IPS-NIHi7 (cell line): Measurements from ENCODE around the gene PTH1R.

Experiments
- DNase-seq: peaks from one replicate; pipeline ENCODE4 v3.0.0; 2012; ENCODE audit warnings: mixed read lengths; ENCODE audit errors: extremely low spot score

Gene PTH1R

DNA sequence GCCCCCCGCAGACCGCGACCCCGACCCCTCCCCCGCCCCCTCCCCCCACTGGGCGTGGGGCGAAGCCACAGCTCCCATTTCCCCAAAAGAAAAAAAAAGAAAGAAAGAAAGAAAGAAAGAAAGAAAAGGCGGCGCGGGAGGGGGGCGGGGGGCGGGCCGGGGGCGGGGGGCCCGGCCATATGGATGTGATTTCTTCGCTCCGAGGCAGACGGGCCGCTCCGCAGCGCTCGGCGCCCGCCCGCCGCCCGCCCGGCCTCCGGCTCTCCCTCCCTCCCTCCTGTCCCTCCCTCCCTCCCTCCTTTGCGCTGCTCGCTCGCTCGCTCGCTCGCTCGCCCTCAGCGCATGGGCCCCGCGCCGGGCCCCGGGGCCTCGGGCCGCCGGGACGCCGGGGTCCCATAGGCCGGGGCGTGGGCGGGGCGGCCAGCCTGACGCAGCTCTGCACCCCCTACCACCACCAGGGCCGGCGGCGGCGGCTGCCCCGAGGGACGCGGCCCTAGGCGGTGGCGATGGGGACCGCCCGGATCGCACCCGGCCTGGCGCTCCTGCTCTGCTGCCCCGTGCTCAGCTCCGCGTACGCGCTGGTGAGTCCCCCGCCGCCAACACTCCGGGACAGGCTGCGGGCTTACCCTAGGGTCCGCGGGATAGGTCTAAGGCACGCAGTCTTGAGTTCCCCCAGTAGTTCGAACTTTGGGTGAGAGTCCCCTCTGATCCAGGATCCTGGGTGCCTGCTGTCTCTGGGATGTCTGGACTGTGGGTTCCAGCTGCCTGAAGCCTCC is 5.7 kb downstream of the PTH1R start:
- DNase-seq, result no peak

DNA sequence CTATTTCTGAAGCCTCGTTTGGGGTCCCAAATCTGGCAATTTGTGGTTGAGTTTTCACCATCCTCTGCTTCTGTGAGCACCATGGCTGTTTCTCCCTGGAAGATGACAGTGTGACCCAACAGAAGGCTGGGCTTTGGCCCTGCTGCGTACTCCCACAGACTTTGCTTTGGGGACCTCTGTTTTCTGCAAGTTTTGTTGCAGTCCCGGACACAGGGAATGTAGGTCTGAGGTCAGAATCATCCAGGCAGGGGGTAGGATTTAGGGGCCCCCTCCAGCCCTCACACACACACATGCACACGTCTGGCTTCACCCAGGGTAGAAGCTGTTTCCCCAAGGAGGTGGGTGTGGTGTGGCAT is 6.3 kb downstream of the PTH1R start:
- no peak for DNase-seq

DNA sequence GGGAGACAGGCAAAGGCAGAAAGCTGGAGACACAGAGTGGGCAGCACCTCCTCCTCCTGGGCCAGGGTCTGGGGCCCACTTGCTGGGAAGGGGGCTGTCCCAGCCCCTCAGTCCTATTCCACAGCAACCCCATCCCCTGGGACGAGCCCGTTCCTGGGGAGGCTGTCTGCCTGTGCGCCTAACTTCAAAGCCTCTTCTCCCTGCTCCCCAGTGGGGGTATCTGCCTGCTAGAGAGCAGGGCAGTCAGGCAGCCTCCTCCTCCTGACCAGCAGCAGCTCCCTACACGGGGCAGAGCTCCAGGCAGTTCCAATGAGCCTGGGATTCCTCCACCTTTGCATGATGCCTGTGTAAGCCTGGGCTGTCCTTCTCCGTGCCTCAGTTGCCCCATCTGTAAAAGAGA is 6.9 kb downstream of the PTH1R start:
- no peak for DNase-seq

DNA sequence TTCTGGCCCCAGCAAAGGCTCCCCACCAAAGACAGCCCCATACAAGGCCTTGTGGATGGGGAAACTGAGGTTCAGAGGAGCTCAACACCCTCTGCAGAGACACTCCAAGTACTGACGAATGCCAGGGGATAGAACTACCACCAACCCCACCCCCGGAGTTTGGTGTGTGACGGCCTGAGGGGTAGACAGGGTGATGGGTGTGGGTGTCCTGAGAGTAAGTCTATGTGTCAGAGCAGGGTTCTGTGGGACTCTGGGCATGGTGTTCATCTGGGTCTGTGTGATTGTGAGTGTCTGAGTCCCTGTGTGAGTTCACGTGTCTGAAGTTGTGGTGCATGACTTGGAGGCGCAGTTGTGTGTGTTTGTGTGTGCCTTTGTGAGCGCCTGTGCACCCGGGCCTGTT is 7.4 kb downstream of the PTH1R start:
- no peak for DNase-seq

DNA sequence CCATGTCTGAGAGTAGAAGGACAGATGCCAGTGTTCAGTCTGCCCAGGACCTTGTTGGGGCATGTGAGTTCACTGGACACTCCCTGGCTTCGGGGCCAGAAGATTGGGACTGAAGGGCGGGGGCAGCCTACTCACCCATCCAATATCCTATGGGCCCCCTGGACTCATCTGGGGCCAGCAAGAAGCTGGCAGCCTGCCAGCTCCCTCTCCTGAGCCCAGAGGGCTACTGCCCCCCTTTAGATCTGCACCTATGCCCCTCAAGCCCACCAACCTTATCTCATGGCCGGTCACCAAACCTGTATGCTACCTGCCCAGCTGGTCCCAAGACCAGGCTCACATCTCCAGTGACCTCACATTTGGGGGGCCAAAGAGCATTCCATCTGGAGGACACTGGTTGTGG is 8.1 kb downstream of the PTH1R start:
- DNase-seq, result no peak

DNA sequence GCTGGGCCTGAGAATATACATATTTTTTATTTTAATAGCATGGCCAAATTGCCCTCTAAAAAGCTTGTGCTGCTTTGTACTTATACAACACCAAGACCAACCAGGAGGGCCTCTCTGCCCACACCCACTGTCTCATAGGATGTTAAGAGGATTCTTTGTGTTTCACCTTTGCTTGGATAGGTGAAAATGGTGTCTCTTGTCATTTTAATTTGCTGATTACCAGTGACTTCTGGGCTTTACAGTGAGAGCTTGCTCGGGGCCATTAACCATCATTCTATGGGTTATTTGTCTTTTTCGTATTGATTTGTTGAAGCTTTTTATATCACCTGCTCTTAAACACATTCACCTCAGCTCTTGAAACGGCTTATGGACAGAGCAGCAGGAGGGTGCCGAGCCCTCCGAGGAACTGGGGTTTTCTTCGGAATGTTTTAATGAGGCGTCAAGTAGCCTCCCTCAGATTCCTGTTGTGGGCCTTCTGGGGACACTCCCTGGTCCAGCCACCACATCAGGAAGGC is 10.5 kb downstream of the PTH1R start:
- no peak for DNase-seq

DNA sequence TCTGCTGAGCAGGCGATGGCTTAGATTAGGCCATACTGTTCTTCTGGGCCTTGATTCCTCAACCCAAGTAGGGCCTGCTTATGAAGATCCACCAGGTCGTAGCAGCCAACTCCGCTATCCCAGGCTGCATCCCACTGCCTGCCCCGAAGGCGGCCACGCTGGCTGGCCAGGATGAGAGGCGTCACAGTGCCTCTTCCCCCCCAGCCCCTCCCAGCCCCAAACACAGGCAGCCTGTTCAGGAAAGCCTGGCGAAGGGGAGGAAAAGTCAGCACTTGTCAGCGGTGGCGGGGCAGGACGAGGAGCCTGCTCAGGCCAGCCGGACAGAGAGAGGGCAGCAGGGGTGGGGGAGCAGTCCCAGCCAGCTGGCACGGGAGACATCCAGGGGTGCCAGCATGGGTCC is 11.2 kb downstream of the PTH1R start:
- DNase-seq, result no peak

DNA sequence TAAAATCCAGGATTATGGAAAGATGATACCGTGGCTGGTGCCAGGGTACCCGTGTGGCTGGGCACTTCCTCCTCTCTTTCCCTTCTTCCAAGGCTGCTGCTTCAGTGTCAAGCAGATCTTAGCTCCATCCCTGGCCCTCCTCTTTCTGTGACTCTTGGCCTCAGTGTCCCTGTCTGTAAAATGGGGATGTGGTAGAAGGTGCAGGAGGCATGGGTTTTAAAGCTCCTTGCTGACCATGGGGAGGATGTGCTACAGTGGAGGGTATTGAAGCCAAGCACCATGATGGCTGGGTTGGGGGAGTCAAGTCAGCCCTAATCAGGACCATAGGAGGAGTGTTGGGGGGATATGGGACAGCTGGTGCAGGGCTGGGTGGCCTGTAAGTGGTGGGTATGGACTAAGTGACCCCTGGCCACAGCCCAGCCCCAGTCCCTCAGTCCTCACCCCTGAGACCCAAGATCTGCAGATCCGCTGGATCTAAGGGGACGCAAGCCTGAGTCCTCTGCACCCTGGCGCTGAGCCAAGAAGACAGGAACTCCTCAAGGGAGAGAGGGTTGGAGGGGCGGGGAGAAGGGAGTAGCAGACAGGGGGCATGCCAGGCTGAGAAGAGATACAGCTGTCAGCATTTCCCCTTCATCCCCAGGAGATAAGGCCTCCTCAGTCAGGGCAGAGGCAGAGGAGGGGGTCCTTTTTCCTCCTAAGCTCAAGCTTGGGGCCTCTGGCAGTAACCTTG is 12.0 kb downstream of the PTH1R start:
- no peak for DNase-seq

DNA sequence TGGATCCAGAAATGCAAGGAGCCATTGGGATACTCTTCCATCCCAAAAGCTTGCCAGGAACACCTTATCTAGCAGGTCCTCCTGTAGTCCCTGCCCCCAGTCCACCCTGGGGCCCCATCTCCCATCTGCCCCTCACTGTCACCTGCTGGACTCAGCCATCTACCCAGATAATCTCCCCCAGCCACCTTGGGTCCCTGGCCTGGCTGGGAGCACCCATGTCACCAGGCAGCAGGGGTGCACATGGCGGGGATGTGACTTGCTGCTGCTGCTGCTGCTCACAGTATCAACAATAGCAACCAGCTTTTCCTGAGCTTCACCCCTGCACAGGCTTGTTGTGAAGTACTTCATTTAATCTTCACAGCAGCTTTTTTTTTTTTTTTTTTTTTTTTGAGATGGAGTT is 12.6 kb downstream of the PTH1R start:
- DNase-seq, result no peak

DNA sequence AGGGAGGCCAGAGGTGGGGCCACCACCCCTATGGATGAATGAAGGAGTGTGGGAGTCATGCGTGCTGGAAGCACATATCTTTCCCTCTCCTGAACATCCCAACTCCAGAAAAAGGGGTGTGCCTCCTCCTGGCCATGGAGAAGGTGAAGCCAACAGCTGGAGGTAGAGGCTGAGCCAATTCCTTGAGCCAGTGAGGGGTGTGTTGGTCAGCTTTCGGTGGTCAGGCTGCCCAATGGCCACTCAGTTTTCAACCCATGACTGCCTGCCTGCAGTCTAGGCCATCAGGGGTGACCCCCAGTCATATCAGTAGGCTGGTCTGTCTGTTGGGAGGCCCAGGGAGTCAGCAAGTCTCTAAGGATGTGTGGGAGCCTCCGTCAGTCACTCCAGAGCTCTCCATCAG is 13.6 kb downstream of the PTH1R start:
- DNase-seq, result no peak

DNA sequence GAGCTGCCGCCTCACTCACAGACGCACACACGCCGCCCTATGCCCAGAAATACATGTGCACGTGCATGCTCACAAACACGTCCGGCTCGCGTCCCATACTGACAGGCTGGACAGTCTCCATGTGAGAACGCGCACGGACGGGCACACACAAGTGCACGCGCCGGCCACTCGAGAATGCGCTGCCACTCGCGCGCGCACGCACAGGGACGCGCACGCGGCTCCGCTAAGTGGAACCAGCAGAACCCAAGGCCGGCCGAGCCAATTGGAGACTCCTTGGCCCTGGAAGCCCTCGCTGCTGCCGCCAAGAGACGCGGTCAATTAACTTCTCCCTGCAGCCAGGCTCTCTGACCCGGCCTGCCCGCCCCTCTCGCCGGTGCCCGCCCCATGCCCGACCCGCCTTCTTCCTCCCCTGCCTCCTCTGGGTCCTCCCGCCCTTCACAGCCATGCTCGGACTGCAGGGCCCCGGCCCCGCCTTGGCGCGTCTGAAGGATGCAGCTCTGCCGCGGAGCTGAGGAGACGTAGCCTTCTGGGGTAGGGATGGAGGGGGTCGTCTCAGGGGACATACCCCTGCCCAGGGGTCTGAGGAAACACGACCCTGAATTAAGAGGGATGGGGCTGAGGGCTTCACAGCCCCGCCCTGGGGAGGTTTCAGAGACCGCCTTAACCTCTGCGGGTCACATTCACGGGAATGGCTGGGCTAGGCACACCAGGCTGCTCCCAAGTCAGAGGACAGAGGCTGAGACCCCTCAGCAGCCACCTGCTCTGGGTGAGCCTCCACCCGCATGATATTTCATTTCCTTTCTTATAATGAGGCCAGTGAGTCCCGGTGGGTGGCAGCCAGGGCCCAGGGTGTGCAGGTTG is 15.0 kb downstream of the PTH1R start:
- peak; percentile 97 for DNase-seq

DNA sequence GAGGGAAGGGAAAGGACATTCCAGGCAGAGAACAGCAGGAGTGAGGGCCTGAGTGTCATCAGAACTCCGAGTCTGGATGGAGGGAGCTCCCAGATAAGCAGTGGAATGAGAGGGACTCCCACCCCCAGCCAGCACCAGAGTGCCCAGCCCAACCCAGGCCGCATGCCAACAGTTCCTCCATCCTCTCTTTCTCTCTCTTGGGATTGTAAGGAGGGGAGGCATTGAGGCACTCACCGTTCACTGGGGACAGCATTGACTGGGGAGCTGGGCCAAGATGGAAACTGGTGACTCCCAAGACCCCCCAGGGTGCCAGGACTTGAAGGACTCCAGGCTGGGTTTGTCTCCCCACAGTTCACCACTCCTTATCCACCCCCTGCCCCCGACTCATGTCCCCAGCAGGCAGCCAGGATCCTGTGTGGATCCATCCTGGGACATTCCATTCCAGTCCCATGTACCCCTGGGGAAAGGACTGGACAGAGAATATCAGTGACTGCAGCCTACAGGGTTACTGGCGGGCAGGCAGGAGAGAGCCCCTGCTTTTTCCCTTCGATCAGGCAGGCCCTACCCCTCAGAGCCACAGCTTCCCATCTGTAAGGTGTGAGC is 15.7 kb downstream of the PTH1R start:
- no peak for DNase-seq

DNA sequence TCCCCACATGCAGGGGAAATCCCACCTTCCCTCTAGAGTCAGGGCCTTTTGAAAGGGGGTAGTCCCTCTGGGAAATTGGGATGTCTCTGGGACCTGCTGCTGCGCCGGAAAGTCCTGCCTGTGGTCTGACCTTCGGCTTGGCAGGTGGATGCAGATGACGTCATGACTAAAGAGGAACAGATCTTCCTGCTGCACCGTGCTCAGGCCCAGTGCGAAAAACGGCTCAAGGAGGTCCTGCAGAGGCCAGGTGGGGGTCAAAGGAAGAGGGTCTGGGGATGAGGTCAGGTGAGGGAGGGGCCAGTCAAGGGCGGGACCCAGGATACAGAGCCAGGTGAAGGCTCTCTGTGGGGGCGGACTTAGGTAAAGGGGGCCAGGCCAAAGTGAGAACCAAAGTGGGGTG is 16.2 kb downstream of the PTH1R start:
- DNase-seq, result no peak

DNA sequence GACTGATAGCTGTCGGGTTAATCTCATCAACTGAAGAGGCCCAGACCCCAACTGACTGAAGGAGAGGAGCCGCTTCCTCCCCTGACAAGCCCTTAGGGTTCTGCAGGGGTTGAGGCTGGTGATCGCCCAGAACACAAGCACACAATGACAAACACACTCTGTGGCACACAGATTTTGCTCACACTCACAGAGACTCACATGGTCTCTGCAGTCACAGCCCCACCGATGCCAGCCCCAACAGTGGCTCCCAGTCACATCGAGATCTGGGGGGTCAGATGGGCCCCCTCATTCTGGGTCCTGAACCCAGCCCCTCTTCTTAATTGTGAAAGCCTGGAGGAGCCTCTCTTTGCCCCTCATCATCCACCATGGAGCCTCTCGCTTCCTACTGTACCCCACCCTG is 16.7 kb downstream of the PTH1R start:
- no peak for DNase-seq

DNA sequence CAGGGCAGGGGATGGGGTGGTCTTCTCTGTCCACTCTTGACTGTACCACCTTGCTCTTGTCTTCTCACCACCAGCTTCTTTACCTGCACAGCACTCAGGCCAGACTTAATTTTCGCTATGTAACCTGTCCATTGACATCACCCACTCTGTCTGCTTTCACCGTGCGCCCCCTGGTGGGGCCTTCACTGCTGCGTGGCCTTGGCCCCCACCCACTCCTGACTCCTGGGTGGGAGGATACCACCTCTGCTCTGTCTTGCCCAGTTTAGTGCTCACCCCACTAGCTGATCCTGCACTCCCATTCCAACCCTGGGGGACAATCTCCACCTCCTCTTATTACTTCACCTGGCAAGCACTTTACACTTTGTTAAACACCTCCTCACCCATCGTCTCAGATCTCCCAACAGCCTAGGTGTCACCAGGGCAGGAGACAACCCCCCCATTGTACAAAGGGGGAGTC is 17.7 kb downstream of the PTH1R start:
- peak; percentile 63 for DNase-seq

DNA sequence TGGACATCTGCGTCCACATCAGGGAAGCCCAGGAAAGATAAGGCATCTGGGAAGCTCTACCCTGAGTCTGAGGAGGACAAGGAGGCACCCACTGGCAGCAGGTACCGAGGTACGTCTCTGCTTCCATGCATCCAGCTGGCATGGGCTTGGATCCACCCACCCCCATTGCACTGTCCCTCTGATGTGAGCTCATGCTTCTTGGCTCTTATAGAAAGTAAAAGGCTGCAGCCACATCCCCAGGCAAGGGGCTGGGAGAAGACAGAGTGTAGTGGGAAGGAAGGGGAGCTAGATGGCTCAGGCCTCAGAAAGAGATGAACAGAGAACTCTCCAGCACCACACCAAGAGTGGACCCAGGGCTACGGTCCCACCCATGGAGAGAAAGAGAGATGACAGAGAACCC is 18.2 kb downstream of the PTH1R start:
- no peak for DNase-seq

DNA sequence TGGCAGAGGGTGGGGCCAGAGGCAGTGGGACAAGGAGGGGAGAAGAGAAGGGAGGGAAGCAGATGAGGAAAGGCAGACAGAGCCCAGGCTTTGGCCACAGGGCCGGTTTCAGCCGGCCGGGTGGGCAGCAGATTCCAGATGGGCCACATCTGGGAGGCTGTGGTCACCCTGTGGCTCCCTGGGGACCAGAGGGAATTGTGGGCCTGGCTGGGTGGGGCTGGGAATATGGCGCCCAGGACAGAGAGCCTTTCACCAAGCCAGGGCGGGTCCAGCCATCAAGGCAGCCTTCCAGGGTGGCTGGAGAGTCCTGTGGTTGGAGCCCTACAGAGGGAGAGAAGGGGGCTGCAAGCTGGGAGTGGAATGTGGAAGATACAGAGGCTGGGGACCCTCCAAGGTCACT is 18.9 kb downstream of the PTH1R start:
- DNase-seq, result no peak

DNA sequence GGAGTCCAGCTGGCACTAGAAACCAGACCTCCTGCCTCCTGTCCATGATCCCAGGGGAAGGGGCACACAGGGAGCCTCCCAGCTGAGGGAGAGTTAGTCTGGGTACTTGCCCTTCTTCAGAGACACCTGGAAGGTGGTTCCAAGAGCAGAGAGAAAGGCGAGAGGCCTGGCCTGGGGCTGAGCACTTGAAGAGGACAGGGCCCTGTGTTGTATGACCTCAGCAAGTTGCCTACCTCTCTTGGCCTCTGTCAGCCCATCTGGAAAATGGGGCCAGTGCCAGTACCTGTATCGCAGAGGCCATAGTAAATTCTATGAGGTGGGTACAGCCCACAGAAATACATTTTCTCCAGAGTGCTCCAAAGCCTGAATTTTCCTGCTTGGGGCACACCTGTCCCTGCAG is 19.5 kb downstream of the PTH1R start:
- DNase-seq, result no peak

DNA sequence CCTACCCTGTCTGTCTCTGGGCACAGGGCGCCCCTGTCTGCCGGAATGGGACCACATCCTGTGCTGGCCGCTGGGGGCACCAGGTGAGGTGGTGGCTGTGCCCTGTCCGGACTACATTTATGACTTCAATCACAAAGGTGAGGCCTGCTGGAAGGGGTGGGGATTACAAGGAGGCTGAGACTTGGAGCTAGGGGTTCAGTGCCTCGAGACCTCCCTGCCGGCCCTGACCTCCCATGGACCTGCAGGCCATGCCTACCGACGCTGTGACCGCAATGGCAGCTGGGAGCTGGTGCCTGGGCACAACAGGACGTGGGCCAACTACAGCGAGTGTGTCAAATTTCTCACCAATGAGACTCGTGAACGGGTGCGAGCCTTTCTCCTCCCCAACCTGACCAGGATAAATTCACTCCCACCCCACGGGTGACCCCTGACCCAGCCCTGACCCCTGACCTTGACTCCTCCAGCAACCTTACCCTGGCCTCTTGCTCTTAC is 20.4 kb downstream of the PTH1R start:
- no peak for DNase-seq

DNA sequence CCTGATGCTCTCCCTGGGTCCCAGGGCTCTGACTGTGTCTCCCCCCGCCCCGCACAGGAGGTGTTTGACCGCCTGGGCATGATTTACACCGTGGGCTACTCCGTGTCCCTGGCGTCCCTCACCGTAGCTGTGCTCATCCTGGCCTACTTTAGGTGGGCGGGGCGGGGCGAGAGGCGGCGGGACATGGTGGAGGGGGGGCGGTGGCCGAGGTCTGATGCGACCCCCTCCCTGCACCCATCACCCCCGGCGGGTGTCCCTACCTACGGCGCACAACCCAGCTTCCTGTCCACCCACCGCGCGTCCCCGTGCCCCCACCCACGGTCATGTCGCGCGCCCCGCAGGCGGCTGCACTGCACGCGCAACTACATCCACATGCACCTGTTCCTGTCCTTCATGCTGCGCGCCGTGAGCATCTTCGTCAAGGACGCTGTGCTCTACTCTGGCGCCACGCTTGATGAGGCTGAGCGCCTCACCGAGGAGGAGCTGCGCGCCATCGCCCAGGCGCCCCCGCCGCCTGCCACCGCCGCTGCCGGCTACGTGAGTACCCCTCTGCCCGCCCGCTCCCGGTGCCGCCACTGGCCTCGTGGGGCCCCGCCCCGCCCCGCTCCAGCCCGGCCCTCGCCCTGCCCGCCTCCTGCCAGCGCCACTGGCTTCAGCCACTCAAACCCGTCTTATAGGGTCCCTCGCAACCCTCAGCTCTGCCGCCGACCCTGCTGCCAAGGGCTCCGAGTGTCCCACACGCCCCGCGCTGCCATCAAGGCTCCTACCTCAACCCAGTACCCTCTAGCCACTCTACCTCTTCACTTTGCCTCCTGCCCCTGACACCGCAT is 21.0 kb downstream of the PTH1R start:
- DNase-seq, result no peak
